Measurements from ENCODE around the gene CNPY1.

The CNPY1 gene

DNA sequence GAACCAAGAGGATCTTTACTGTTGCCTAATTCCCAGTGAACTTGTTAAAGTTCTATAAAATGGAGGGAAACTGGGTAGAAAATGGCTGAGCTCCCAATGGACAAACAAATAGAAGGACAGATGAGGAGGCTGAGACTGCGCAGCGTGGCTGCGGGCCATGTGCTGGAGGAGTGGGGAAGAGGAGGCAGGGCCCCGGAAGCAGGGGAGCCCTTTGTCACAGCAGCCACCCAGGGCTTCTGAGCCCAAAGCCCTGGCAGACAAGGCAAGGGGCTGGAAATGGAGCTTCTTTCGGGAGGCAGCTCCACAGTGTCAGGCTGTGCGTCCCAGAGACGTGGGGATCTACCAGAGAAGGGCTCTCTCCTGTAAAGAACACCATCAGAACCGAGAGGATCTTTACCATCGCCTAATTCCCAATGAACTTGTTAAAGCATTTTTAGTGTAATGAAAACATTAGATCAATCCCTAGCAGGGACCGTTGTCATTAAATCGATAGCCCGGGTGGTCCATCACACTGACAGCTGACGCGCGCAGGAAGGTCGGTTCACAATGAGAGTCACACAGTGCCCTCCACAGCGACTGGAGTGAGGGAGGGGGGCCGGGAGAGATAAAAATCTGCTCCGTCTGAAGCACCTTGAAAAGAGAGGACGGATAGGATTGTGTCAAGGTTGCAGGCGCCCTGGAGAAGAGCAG is 14.0 kb upstream of the CNPY1 start:
- DNase-seq (ENCODE audit: extremely low spot score): no peak
- POLR2A ChIA-PET: no interaction called here
- TF ChIP-seq, protein P1, sequence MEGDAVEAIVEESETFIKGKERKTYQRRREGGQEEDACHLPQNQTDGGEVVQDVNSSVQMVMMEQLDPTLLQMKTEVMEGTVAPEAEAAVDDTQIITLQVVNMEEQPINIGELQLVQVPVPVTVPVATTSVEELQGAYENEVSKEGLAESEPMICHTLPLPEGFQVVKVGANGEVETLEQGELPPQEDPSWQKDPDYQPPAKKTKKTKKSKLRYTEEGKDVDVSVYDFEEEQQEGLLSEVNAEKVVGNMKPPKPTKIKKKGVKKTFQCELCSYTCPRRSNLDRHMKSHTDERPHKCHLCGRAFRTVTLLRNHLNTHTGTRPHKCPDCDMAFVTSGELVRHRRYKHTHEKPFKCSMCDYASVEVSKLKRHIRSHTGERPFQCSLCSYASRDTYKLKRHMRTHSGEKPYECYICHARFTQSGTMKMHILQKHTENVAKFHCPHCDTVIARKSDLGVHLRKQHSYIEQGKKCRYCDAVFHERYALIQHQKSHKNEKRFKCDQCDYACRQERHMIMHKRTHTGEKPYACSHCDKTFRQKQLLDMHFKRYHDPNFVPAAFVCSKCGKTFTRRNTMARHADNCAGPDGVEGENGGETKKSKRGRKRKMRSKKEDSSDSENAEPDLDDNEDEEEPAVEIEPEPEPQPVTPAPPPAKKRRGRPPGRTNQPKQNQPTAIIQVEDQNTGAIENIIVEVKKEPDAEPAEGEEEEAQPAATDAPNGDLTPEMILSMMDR (IDR thresholded peaks at IDR 0.05; ENCODE audit: control extremely low read depth, extremely low read depth, low read depth, missing control alignments): no peak
- CTCF ChIA-PET: no interaction called here

DNA sequence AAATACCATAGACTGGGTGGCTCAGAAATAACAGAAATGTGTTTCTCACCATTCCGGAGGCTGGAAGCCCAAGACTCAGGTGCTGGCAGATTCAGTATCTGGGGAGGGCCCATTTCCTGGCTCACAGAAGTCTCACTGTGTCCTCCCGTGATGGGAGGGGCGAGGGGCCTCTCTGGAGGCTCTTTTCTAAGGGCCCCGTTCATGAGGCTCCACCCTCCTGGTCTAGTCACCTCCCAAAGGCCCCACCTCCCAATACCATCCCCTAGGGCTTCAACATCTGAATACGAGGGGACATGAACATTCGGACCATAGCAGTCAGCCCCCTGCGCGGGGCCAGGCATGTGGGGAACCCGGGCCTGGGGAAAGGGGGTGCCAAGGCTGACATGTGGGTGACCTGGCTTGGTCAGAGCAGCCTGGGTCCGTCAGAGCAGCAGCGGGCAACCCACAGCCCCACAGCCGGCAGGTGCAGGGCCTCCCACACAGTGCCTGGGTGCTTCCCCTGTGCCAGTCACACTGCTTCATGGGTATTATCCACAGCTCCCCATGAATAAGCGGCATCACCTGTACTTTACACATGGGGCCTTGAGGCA is 13.3 kb upstream of the CNPY1 start:
- DNase-seq (ENCODE audit: extremely low spot score): no peak
- ChIA-PET CTCF (no interaction called here), POLR2A (no interaction called here)
- TF ChIP-seq, protein P1 (IDR thresholded peaks at IDR 0.05; ENCODE audit: control extremely low read depth, extremely low read depth, low read depth, missing control alignments): no peak

DNA sequence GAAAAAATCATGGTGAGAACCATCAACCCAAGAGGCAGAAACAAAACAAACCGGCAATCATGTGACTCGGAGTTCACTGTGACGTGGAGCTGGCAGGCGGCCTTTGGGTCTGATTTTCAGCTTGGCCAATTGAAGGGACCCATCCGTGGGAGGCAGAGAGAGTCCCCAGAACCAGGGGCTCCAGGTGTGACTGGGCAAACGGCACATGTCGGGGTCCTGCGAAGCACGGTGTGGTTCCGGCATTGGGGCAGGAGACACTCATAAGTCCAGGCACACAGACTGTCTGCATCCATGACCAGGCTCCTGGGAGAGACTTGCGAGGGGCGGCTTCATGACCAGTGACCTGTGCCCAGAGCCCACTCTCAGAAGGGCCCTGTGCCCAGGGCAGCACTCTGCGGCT is 12.6 kb upstream of the CNPY1 start:
- CTCF ChIA-PET: no interaction called here
- POLR2A ChIA-PET: no interaction called here

DNA sequence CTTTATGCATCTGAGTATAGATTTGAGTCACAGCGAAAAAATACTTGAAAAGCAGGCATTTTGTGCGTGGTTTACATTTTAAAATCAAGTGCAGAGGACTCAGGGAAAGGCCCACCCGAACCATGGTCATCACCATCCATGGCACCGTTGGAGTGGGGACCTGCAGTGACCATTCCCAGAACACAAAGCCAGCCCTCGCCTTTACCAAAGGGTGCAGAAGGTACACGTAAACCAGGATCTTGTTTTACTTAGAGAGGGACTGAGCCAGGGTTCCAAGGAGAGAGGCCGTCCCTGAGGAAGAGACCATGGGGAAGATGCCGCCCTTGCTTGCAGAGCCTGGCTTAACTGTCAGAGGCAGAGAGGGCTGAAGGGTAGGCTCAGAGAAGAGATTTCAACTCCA is 12.0 kb upstream of the CNPY1 start:
- ChIA-PET CTCF (no interaction called here), POLR2A (no interaction called here)
- TF ChIP-seq, protein P1 (IDR thresholded peaks at IDR 0.05; ENCODE audit: control extremely low read depth, extremely low read depth, low read depth, missing control alignments): no peak
- DNase-seq (ENCODE audit: extremely low spot score): no peak

More for the DNA sequence above, 12.6 kb upstream of the CNPY1 start:
- DNase-seq (ENCODE audit: extremely low spot score): no peak
- TF ChIP-seq, protein P1 (IDR thresholded peaks at IDR 0.05; ENCODE audit: control extremely low read depth, extremely low read depth, low read depth, missing control alignments): no peak

DNA sequence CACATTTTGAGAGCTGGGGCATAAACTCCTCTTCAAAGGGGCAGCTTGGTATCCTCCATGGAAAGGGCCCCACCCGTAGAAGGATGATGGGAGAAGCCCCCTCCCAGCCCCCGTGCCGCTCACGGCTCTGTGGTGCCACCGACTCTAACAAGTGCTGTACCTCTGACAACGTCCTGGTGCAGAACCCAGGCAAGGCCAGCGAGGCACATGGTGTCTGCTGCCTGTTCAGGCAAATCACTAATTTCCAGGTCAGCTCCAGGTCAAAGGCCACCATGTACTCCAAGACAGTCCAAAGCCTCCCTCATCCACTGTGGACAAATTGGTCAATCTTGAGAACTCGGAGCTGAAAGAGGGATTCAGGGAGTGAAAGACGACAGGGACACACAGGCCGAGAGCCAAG is 11.4 kb upstream of the CNPY1 start:
- TF ChIP-seq, protein P1 (IDR thresholded peaks at IDR 0.05; ENCODE audit: control extremely low read depth, extremely low read depth, low read depth, missing control alignments): no peak
- no peak for DNase-seq (ENCODE audit: extremely low spot score)
- CTCF ChIA-PET: no interaction called here
- POLR2A ChIA-PET: no interaction called here

DNA sequence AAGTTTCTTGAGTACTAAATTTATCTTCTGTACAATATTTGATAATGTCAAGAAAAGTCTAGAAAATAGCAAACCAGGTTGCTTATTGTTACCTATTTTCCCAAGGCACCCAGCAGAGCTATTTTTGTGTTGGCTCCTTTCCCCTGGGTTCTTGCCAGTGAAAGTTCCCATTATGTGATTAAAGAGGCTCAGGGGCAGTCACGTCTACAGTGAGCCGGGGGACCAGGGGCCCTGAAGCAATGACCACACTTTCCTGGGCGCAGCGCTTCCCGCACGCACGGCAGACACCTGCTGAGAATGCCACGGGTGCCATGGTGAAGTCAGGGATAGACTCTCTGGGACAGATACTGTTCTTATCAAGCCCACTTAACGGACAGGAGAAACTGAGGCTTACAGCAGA is 10.4 kb upstream of the CNPY1 start:
- ChIA-PET CTCF (no interaction called here), POLR2A (no interaction called here)
- TF ChIP-seq, protein P1 (IDR thresholded peaks at IDR 0.05; ENCODE audit: control extremely low read depth, extremely low read depth, low read depth, missing control alignments): no peak
- DNase-seq (ENCODE audit: extremely low spot score): no peak

Data from GM10248 (cell line).